Measurements from ENCODE around the gene AUTS2. TPM values are rescaled to one million over a fixed set of nuclear protein-coding genes. Genes with fewer than 3 reads are reported as not detected.

The AUTS2 gene
- total RNA-seq, 4 donors from 2014 or later: 14.9 to 27.2 (median 17.5) TPM

DNA sequence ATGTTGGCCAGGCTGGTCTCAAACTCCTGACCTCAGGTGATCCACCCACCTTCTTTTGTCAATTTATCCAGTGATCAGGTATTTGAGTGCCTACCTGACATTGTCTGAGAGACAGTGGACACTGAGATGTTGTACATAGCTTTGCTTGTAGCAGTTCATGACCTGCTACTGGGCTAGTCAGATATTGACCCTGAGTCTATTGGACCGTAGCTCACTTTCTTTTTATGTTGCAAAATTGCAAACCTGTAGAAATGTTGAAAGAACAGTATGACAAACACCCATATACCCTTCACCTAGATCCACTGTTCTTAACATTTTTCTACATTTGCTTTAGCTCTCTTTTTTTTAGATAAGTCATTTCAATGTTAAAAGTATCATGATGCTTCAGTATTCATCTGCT, 1123.2 kb downstream of the AUTS2 start:
- Histone ChIP-seq H3K36me3 (no peaks in the 10 kb centered on the region), H3K9me3 (no peaks in the 10 kb centered on the region), H3K4me1 (no peaks in the 10 kb centered on the region), H3K27me3 (no peaks in the 10 kb centered on the region), H3K27ac (no peak overlapping the region), H3K4me3 (replicated peaks in 1 of 3) (no peak overlapping the region)
- TF ChIP-seq POLR2A (IDR thresholded peaks at IDR 0.05) (no peak), CTCF (IDR thresholded peaks at IDR 0.05) (no peak)
- DNase-seq: no peak
- intact Hi-C loops (cut with DNase I): no loop called here
- 95 to 97% methylated on average over 1 of the region's 1 CpG for WGBS, 2 donors

DNA sequence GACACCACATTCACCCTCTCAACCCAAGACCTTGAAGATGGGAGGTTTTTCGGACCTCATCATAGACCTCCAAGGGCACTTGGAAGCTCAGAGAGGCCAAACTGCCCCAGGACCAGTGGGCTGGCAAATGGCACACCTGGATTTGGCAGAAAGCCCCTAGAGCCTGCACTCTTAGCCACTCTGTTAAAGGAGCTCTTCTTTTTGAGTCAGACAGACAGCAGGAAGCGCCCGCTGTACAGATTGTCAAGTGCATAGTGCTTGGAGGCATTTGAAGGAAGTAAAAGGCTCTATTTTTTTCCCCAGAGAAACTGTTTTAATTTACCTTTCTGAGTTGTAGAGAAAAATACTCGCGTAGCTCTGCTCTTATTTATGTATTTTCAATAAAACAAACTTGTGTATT, 1125.1 kb downstream of the AUTS2 start:
- no peaks in the 10 kb centered on the region for H3K36me3 ChIP-seq
- DNase-seq: no peak
- no peaks in the 10 kb centered on the region for H3K9me3 ChIP-seq
- intact Hi-C loops (cut with DNase I): no loop called here
- H3K4me3 ChIP-seq (replicated peaks in 1 of 3): no peak overlapping the region
- H3K4me1 ChIP-seq: no peaks in the 10 kb centered on the region
- no peak overlapping the region for H3K27ac ChIP-seq
- no peaks in the 10 kb centered on the region for H3K27me3 ChIP-seq
- no peak for TF ChIP-seq POLR2A (IDR thresholded peaks at IDR 0.05)
- TF ChIP-seq CTCF (IDR thresholded peaks at IDR 0.05): no peak
- 94 to 95% methylated on average over 5 of the region's 5 CpGs for WGBS, 2 donors

GRCh38 chr7:70725448-70725847, 1127.2 kb downstream of the AUTS2 start:
- no peak overlapping the region for H3K27ac ChIP-seq
- H3K4me3 ChIP-seq (replicated peaks in 1 of 3): no peak overlapping the region
- DNase-seq: no peak
- no peaks in the 10 kb centered on the region for H3K27me3 ChIP-seq
- 85 to 93% methylated on average over 2 of the region's 2 CpGs for WGBS, 2 donors
- H3K4me1 ChIP-seq: peaks cover 4 to 7% of the 10 kb centered on the region in 2 donors
- no peaks in the 10 kb centered on the region for H3K9me3 ChIP-seq
- TF ChIP-seq POLR2A (IDR thresholded peaks at IDR 0.05): no peak
- TF ChIP-seq CTCF (IDR thresholded peaks at IDR 0.05): no peak
- intact Hi-C loops (cut with DNase I): no loop called here
- H3K36me3 ChIP-seq: no peaks in the 10 kb centered on the region

DNA sequence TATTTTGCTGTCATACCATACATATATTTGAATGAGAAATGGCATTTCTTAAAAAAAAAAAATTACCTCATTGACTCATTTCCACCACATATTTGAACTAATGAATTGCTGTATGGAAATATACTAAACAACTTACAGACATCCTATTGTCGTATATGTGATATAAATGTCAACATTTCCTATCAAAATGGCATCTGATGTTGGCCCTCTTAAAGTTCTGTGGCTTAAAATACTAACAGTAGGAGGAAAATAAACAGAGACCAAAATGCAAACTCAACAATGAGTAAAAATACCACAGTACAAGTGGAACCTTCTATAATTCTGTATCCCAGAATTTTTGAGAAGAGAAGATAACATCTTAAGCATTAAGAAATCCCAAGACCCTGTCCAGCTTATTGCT, 1128.0 kb downstream of the AUTS2 start:
- Histone ChIP-seq H3K36me3 (no peaks in the 10 kb centered on the region), H3K27ac (no peak overlapping the region), H3K4me3 (replicated peaks in 1 of 3) (no peak overlapping the region), H3K9me3 (no peaks in the 10 kb centered on the region), H3K27me3 (no peaks in the 10 kb centered on the region), H3K4me1 (peaks cover 4 to 7% of the 10 kb centered on the region in 2 donors)
- TF ChIP-seq POLR2A (IDR thresholded peaks at IDR 0.05) (no peak), CTCF (IDR thresholded peaks at IDR 0.05) (no peak)
- DNase-seq: no peak
- intact Hi-C loops (cut with DNase I): no loop called here
- 91 to 98% methylated on average over 1 of the region's 1 CpG for WGBS, 2 donors

DNA sequence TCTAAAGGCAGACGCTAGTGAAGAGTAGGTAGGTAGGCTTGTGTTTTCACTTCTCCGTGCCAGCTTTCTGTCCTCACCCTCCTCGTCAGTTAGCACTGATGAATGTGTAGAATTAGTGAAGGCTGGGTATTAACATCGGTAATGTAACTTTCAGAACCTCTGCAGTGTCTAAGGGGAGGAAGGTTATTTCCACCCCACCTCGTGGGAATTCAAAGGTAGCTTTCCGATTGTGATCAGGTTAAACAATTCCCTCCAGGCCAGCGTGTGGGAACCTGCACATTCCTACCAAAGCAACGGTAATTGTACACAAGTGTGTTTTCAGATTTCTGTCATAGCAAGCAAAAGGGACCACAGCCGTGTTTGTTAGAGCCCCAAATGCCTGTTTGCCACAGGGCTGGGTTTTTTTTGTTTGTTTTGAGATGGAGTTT, 1128.7 kb downstream of the AUTS2 start:
- Histone ChIP-seq H3K27me3 (no peaks in the 10 kb centered on the region), H3K36me3 (no peaks in the 10 kb centered on the region), H3K9me3 (no peaks in the 10 kb centered on the region), H3K27ac (no peak overlapping the region), H3K4me3 (replicated peaks in 1 of 3) (no peak overlapping the region), H3K4me1 (peaks cover 4 to 7% of the 10 kb centered on the region in 2 donors)
- intact Hi-C loops (cut with DNase I): no loop called here
- no peak for DNase-seq
- TF ChIP-seq POLR2A (IDR thresholded peaks at IDR 0.05) (no peak), CTCF (IDR thresholded peaks at IDR 0.05) (no peak)
- WGBS, 2 donors: 84 to 92% methylated on average over 9 of the region's 9 CpGs

All from thyroid gland (tissue), 4 donors.